Activated T-helper 9 cell treated with anti-CD3 and anti-CD28 coated beads, Interleukin-2, amount 50 U/mL, for 16 hours (primary cell): ENCODE measurements around the gene PEX13.
"Not testable (repeated sequence)": the region's sequence is repeated elsewhere in the genome, so short reads cannot be mapped to it uniquely, and the experiment has no call there.

Experiments used
- DNase-seq: peaks from one replicate; pipeline ENCODE4 v3.0.0-alpha.2; 2020; ENCODE audit warnings: low read depth

The PEX13 gene, protein sequence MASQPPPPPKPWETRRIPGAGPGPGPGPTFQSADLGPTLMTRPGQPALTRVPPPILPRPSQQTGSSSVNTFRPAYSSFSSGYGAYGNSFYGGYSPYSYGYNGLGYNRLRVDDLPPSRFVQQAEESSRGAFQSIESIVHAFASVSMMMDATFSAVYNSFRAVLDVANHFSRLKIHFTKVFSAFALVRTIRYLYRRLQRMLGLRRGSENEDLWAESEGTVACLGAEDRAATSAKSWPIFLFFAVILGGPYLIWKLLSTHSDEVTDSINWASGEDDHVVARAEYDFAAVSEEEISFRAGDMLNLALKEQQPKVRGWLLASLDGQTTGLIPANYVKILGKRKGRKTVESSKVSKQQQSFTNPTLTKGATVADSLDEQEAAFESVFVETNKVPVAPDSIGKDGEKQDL

GRCh38 chr2:61017556-61018317 is at the start of gene PEX13, which contains the start of gene PUS10:
TSS of gene PEX13 (plus strand) at chr2:61017720. CDS start at chr2:61017760, 40 bp downstream.
TSS of gene PUS10 (minus strand) at chr2:61018255. CDS start at chr2:61011890, 6,365 bp downstream.
- peak; percentile 54 for DNase-seq

DNA sequence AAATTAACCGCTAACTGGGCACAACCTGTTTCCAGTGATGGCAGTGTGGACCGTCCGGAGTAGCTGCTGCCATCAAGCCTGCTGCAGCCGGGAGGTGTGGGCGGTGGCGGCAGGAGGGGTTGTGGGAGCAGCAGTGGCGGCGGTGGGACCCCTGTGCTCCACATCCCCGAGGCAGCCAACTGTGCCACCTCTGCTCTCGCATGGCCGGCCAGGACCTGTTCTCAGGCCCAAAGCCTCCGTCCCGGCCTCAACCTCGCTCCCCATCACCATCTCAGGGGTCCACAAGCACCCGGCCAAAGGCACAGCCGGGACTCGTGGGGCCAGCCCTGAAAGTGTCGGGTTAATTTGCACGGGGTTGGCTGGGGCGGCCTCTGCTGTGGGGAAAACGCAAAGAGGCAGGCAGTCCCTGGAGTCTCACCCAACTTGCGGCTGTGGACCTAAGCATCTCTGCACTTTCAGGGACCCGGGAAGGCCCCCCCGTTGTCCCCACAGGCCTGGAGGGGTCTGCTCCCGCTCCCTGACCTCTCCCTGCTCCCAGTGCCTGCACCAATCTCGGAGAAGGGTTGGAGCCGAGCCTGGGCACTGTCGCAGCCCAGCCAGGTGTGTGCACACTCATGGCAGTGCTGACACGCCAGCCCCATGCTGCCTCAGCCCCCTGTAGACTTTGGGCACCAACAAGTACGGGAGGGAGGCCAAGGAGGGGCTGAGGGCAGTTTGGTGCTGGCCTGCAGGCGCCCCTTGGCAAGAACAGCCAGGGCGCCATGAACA is 44.4 kb upstream of the PEX13 start:
- DNase-seq, result no peak

DNA sequence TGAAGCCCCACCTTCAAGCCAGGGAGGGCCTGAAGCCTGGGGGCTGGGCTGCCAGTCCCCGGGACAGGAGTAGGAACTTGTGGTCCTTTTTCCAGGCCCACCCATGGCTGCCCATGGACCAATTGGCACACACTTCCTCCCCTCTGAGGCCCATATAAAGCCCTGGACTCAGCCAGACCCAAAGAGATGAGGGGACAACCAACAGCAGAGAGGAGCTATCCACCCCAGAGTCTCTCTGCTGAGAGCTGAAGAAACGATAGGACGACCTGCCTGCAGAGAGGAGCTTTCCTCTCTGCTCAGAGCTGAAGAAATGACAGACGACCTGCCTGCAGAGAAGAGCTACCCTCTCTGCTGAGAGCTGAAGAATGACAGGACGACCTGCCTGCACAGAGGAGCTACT is 43.8 kb upstream of the PEX13 start:
- DNase-seq, result no peak

DNA sequence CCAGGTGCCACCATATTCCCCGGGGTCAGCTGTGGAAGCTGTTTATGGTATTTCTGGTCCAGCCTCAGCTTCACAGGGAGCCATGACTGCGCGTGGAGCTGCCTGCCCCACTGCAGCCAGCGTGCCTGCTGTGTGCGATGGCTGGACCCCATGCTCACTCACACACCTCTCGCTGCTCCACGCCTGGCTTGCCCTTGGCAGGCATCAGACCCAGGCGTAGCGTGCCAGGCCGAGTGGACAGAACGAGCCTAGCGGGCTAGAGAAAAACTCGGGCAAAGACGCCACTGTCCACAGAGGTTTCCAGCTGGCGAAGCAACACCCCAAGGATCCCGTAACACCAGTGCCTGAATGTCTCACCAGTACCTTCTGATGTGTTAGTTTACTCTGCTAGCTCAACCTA is 42.9 kb upstream of the PEX13 start:
- DNase-seq, result no peak

GRCh38 chr2:60976256-60976850 is 41.2 kb upstream of the PEX13 start:
- DNase-seq, result no peak

DNA sequence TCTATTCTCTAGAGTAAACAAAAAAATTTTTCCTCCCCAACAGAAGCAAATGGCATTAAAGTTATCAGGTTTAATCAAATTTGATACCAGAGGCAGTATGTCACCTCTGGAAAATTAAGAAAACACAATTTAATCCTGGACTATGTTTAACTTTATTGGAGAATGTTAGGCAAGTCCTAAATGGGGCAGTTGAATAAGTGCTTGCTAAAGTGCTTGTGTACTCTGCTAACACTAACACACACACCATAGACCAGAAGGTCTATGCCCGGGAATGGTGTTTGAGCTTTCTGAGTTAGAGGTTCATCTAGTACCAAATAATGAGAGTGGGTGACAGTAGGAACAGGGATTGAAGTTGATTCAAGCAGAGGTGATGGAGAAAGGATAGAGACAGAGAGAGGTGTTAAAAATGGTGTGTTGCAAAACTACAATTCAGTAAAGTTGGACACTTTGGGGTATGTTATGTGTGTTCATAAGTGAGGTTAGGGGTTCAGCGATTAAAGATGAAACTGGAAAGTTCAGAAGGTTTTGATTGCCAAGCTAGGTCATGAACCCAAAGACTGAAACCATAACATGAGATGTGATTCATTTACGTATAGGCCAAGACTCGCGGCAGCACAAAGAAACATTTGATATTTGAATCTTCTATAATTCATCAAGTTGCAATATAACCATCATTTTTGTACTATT is 40.5 kb upstream of the PEX13 start:
- DNase-seq, result no peak

DNA sequence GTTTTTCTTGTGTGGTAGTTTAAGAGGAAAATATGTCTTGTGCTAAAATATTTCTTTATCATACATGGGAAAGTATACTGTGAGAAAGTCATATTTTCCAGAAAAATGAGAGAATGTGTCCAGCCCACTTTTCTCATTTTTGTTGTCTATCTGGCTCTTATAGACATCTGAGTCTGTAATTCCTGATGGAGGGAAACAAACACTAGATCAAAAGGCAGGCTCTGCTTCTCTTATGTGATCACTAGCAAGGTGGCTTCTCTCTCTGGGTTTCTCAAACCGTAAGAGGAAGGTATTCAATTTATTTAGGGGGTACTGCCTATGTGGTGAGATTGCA is 40.0 kb upstream of the PEX13 start:
- no peak for DNase-seq

DNA sequence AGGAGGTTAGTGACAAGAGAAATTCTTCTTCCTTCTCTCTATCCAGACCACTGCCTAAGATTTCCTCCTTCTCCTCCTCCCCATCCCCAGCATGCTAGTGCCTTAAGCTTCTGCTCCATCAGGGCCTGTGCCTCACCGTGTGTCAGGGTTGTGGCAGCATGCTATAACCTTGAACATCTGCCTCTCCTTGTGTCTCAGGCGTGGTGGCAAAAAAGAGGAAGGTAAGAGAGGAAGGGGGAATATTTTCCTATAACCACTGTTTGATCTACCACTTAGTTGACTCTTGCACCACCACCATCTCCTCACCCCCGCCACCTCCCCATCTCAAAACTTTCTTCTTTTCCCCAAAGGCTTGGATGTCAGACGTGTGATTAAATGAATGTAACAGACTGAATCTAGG is 38.3 kb upstream of the PEX13 start:
- DNase-seq, result no peak

GRCh38 chr2:60980071-60980815 is 37.3 kb upstream of the PEX13 start:
- no peak for DNase-seq

DNA sequence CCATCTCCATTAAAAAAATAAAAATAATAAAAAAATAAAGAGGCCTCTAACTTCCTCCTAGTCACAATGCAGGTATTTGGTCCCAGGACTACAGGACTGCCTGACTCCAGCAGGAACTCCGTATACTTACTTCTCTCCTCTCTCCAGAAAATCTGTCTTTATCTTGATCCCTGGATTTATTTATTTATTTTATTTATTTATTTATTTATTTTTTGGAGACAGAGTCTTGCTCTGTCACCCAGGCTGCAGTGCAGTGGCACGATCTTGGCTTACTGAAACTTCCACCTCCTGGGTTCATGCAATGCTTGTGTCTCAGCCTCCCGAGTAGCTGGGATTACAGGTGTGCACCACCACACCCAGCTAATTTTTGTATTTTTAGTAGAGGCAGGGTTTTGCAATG is 35.5 kb upstream of the PEX13 start:
- not testable (repeated sequence) for DNase-seq

GRCh38 chr2:60984720-60985119 is 32.8 kb upstream of the PEX13 start:
- no peak for DNase-seq

- DNase-seq, result no peak
These were observed 30.5 kb upstream of the PEX13 start for GRCh38 chr2:60987041-60987440.

- DNase-seq, result not testable (repeated sequence)
These were observed 29.9 kb upstream of the PEX13 start for GRCh38 chr2:60987656-60988055.

- DNase-seq, result no peak
These were observed 28.3 kb upstream of the PEX13 start for GRCh38 chr2:60989259-60989658.

DNA sequence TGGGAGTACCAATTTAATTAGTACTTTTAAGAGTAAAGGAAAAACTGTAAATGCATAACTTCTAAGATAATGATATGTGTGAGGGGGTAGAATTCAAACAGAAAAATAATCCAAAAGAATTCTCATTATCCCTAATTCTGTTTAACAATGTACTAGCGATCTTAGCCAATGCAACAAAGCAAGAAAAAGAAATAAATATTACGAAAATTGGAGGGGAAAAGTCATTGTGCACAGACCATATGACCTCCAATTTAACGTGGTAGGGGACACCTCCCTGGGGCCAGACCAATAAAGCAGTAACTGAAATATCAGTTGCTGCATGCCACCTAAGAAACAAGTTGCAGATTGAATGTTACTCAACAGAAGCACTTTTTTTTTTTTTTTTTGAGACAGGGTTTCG is 25.9 kb upstream of the PEX13 start:
- no peak for DNase-seq

DNA sequence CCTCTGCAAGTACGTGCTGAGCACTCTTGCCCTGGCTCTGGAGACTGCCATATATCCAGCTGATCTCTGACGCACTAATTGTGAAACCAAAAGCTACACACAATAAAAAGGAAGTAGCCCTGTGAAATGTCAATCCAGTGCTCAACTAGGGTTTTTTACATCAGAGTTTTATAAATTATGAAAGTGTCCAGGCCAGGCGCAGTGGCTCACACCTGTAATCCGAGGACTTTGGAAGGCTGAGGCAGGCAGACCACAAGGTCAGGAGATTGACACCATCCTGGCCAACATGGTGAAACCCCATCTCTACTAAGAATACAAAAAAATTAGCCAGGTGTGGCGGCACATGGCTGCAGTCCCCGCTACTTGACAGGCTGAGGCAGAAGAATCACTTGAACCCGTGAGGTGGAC is 24.5 kb upstream of the PEX13 start:
- no peak for DNase-seq

DNA sequence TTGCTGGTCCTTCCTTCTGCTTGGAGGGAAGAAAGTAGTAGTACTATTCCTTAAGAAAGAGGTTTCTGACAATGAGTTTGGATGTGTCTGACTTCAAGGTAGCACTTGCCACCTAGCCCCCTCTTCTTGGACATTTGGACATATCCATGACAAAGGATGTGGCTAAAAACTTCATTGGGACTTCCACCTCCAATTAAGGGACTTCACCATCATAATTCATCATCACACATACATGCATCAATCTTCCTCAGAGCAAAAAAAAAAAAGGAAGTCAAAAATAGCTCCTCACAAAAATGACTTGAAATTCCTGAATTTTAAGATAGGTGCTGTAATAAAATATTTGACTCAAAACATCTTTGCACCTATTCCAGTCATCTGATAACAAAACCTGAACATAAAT is 23.4 kb upstream of the PEX13 start:
- DNase-seq, result no peak

- no peak for DNase-seq
These were observed 18.6 kb upstream of the PEX13 start for GRCh38 chr2:60998628-60999545.

DNA sequence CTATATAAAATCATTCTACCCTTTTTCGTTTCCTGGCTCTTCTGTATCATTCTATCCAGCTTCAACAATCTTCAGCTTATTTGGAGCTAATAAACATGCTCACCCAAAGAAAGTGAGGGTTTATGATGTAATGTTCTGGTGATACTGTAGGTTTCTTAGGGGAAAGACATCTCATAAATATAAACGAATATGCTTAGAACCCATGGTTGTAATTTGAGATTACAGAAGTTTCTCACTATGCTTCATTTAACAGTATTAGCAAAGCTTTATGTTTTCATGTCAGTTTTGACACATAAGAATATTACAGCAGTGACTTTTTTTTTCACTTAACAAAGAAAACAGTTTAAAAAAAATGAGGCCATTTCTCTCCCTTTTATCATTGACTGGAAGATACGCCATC is 11.8 kb upstream of the PEX13 start:
- no peak for DNase-seq
